ENCODE data around the gene RRAS2. TPM values are rescaled to one million over a fixed set of nuclear protein-coding genes. Genes with fewer than 3 reads are reported as not detected.

The RRAS2 gene
- total and polyA plus RNA-seq, 9 of the 15 experiments (the other 6 are each of a cell fraction or from before 2014, with no cell fraction given) = 9.4 to 47.5 (median 37.6) TPM

GRCh38 chr11:14309425-14310192 lies 49.4 kb downstream of the RRAS2 start:
- CTCF ChIA-PET (ENCODE audit: low intra/inter-chr PET ratio) = interaction anchor here (0.8 kb wide), 1 partner anchor 145 kb away, joined by 4 read pairs; no protein-coding TSS in a partner anchor
- intact Hi-C loops (cut with micrococcal nuclease) (no loop called here), in situ Hi-C loops (cut with MboI) (loop anchor here (10.0 kb wide), 2 partner anchors 105 to 145 kb away; no protein-coding TSS in a partner anchor)
- no peak overlapping the region for H3K27ac ChIP-seq (ENCODE audit: extremely low read depth, low read depth, low read length)
- H3K36me3 ChIP-seq (ENCODE audit: control insufficient read depth, insufficient read depth, low read length) = no peaks in the 10 kb centered on the region
- POLR2A ChIA-PET = interaction anchor here (0.6 kb wide), 1 partner anchor 148 kb away, joined by 5 read pairs; no protein-coding TSS in a partner anchor
- H3K9me3 ChIP-seq (replicated peaks; ENCODE audit: control insufficient read depth, insufficient read depth, low read depth, low read length) = no peaks in the 10 kb centered on the region
- H3K9ac ChIP-seq (ENCODE audit: insufficient read depth in 1 of 2, low read depth in 2 of 2, low read length in 2 of 2) = no peak overlapping the region
- H3K9me1 ChIP-seq (ENCODE audit: control insufficient read depth, insufficient read depth, low read length) = no peaks in the 10 kb centered on the region
- DNase-seq (ENCODE audit: extremely low read depth in 1 of 4, low spot score in 3 of 4) = no peak
- 75% methylated on average over 4 of the region's 4 CpGs for WGBS (ENCODE audit: insufficient coverage, low coverage, missing lambda C conversion rate)
- no peaks in the 10 kb centered on the region for H3K27me3 ChIP-seq (ENCODE audit: control insufficient read depth in 2 of 2, insufficient read depth in 2 of 2, low read length in 2 of 2)
- BruUV-seq (replicated peaks) = no TSS peak
- H2AFZ ChIP-seq (ENCODE audit: low read depth, low read length) = no peak overlapping the region
- H3K4me1 ChIP-seq (replicated peaks in 1 of 2; ENCODE audit: control insufficient read depth in 2 of 2, insufficient read depth in 2 of 2, low read length in 2 of 2) = peaks cover 0 to 3% of the 10 kb centered on the region in 2 experiments; a peak in 2 of 5 replicates
- H3K4me3 ChIP-seq = no peak overlapping the region
- ATAC-seq = no peak
- H3K4me2 ChIP-seq (ENCODE audit: insufficient read depth, low read length) = no peak overlapping the region
- H4K20me1 ChIP-seq (replicated peaks; ENCODE audit: control insufficient read depth, insufficient read depth, low read length) = 0 out of 2 replicates have a peak, but pooled peaks cover 15% of the 10 kb centered on the region
- peaks cover 40% of the 10 kb centered on the region for H3K79me2 ChIP-seq (ENCODE audit: control insufficient read depth, insufficient read depth, low read length)
- no peak for FAIRE-seq
- TF ChIP-seq SREBF1 (IDR thresholded peaks at IDR 0.05; ENCODE audit: borderline replicate concordance, low read depth, low read length) (no peak), ZNF143 (CRISPR knock-in tag; IDR thresholded peaks at IDR 0.05) (no peak), ARNT (IDR thresholded peaks at IDR 0.05) (no peak), XRCC3 (IDR thresholded peaks at IDR 0.05) (no peak), MNT (conservative IDR thresholded peaks at IDR 0.05) (no peak), WHSC1 (IDR thresholded peaks at IDR 0.05; ENCODE audit: low read length) (no peak), SIN3A (IDR thresholded peaks at IDR 0.05; ENCODE audit: borderline replicate concordance in 2 of 2, control insufficient read depth in 1 of 2, low read depth in 2 of 2, low read length in 2 of 2) (no peak), HOMEZ (CRISPR knock-in tag; IDR thresholded peaks at IDR 0.05) (no peak), PBX2 (CRISPR knock-in tag; IDR thresholded peaks at IDR 0.05; ENCODE audit: low read depth) (no peak), PBX2 (tag; conservative IDR thresholded peaks at IDR 0.05; ENCODE audit: low read depth) (no peak), ZBTB12 (CRISPR knock-in tag; IDR thresholded peaks at IDR 0.05) (no peak), ELK3 (CRISPR knock-in tag; IDR thresholded peaks at IDR 0.05) (no peak), FOXJ3 (CRISPR knock-in tag; IDR thresholded peaks at IDR 0.05) (no peak)
